Immature natural killer cell (primary cell): Measurements from ENCODE around the gene PRKAA1. TPM values are rescaled to one million over a fixed set of nuclear protein-coding genes. Genes with fewer than 3 reads are reported as not detected.
"Not testable (repeated sequence)": the region's sequence is repeated elsewhere in the genome, so short reads cannot be mapped to it uniquely, and the experiment has no call there.

Experiments
- DNase-seq, 3 donors: peaks; one replicate each; pipeline ENCODE4 v3.0.0; 2022; ENCODE audit warnings: mixed read lengths in 1 of 3
- H3K27ac Mint-ChIP-seq, 6 donors: one replicate each; pipeline ENCODE4 v1.8.0; 2020; ENCODE audit warnings: mixed read lengths in 6 of 6, mild to moderate bottlenecking in 5 of 6, inconsistent platforms in 4 of 6, moderate library complexity in 3 of 6
- H3K27me3 Mint-ChIP-seq, 3 donors: one replicate each; pipeline ENCODE4 v1.8.0; 2020 to 2021; ENCODE audit warnings: low read depth in 3 of 3, mild to moderate bottlenecking in 3 of 3, mixed read lengths in 3 of 3, moderate library complexity in 3 of 3, inconsistent platforms in 1 of 3
- H3K36me3 Mint-ChIP-seq, 3 donors: one replicate each; pipeline ENCODE4 v1.8.0; 2020; ENCODE audit warnings: mixed read lengths in 3 of 3, inconsistent platforms in 2 of 3, mild to moderate bottlenecking in 2 of 3
- H3K4me1 Mint-ChIP-seq, 2 donors: one replicate each; pipeline ENCODE4 v1.8.0; 2020; ENCODE audit warnings: inconsistent platforms in 2 of 2, mild to moderate bottlenecking in 2 of 2, mixed read lengths in 2 of 2, moderate library complexity in 1 of 2
- H3K4me3 Mint-ChIP-seq, 5 donors: one replicate each; pipeline ENCODE4 v1.8.0; 2020; ENCODE audit warnings: mild to moderate bottlenecking in 5 of 5, mixed read lengths in 5 of 5, inconsistent platforms in 3 of 5, moderate library complexity in 3 of 5
- H3K9me3 Mint-ChIP-seq, 6 donors: one replicate each; pipeline ENCODE4 v1.8.0; 2020; ENCODE audit warnings: mild to moderate bottlenecking in 6 of 6, mixed read lengths in 6 of 6, inconsistent platforms in 4 of 6, moderate library complexity in 3 of 6
- polyA plus RNA-seq, 3 donors: library from polyadenylated mRNA; unstranded; fragments of 300-500 nt; fragmentation: Illumina TruSeq; gene quantifications; one replicate each; pipeline ENCODE4 v1.2.3, GENCODE V29; 2021

Gene PRKAA1
- polyA plus RNA-seq, 3 donors from 2014 or later = 32.5 to 54.3 (median 39.8) TPM

DNA sequence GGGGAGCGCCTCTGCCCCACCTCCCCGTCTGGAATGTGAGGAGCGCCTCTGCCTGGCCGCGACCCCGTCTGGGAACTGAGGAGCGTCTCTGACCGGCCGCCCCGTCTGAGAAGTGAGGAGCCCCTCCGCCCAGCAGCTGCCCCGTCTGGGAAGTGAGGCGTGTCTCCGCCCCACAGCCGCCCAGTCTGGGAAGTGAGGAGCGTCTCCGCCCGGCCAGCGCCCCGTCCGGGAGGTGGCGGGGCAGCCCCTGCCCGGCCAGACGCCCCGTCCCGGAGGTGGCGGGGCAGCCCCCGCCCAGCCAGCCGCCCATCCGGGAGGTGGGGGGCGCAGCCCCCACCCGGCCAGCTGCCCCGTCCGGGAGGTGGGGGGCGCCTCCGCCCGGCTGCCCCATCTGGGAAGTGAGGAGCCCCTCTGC lies 75.7 kb downstream of the PRKAA1 start:
- not testable (repeated sequence) for H3K9me3 Mint-ChIP-seq, H3K27ac Mint-ChIP-seq, H3K4me1 Mint-ChIP-seq, H3K4me3 Mint-ChIP-seq, DNase-seq, H3K27me3 Mint-ChIP-seq
- peaks cover 25 to 38% (median 34%) of the 10 kb centered on the region in 3 donors for H3K36me3 Mint-ChIP-seq

DNA sequence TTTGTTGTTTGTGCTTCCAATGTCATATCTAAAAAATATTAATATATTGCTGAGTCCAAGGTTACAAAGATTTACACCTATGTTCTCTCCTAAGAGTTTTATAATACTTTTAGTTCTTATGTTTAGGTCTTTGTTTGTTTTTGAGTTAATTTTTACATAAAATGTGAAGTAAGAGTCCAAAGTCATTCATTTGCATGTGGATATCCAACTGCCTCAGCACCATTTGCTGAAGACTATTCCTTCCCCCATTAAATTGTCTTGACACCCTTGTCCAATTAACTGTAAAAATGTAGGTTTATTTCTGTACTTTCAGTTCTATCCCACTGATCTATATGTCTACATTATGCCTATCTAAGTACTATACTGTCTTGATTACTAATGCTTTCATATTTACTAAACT lies 78.1 kb downstream of the PRKAA1 start:
- Mint-ChIP-seq H3K36me3 (peaks cover 22 to 35% (median 34%) of the 10 kb centered on the region in 3 donors), H3K9me3 (peaks cover 0 to 4% (median 0%) of the 10 kb centered on the region in 6 donors), H3K4me1 (peaks cover 10 to 11% of the 10 kb centered on the region in 2 donors), H3K4me3 (no peak overlapping the region), H3K27ac (peak overlapping the region in 2 of 6 donors; percentile 5 to 30), H3K27me3 (peaks cover 0 to 3% (median 0%) of the 10 kb centered on the region in 3 donors)
- DNase-seq = no peak

- peaks cover 17 to 36% (median 30%) of the 10 kb centered on the region in 3 donors for H3K36me3 Mint-ChIP-seq
- peaks cover 10 to 13% of the 10 kb centered on the region in 2 donors for H3K4me1 Mint-ChIP-seq
- no peak for DNase-seq
- peaks cover 0 to 3% (median 0%) of the 10 kb centered on the region in 3 donors for H3K27me3 Mint-ChIP-seq
- no peak overlapping the region for H3K27ac Mint-ChIP-seq
- H3K4me3 Mint-ChIP-seq = no peak overlapping the region
- peaks cover 0 to 4% (median 0%) of the 10 kb centered on the region in 6 donors for H3K9me3 Mint-ChIP-seq
Observed at GRCh38 chr5:40717281-40717680, 80.9 kb downstream of the PRKAA1 start.

DNA sequence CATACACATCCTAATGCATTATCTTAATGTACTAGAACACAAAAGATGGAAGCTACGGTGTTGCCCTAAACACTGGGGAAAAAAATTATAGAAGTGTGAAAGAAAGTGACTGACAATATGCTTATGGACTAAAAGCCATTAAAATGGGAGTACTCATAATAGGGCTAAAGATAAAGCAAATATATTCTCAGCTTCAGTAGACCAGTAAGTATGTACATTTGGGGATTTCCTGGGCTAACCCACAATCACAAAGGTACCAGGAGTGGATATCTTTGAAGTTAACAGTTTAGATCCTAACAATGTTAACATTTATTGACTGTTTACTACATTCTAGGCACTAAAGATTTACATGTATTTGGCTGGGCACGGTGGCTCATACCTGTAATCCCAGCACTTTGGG lies 81.6 kb downstream of the PRKAA1 start:
- Mint-ChIP-seq H3K4me1 (peaks cover 9 to 16% of the 10 kb centered on the region in 2 donors), H3K36me3 (peaks cover 14 to 33% (median 25%) of the 10 kb centered on the region in 3 donors), H3K9me3 (peaks cover 0 to 4% (median 0%) of the 10 kb centered on the region in 6 donors), H3K27ac (no peak overlapping the region), H3K4me3 (no peak overlapping the region), H3K27me3 (peaks cover 0 to 3% (median 0%) of the 10 kb centered on the region in 3 donors)
- no peak for DNase-seq

GRCh38 chr5:40716000-40716399 lies 82.2 kb downstream of the PRKAA1 start:
- Mint-ChIP-seq H3K27ac (peak overlapping the region in 2 of 6 donors; percentile 7 to 25), H3K4me1 (peaks cover 5 to 16% of the 10 kb centered on the region in 2 donors), H3K4me3 (no peak overlapping the region), H3K27me3 (peaks cover 0 to 2% (median 0%) of the 10 kb centered on the region in 3 donors), H3K9me3 (no peaks in the 10 kb centered on the region), H3K36me3 (peaks cover 8 to 29% (median 22%) of the 10 kb centered on the region in 3 donors)
- DNase-seq = no peak

GRCh38 chr5:40714001-40714400 lies 84.2 kb downstream of the PRKAA1 start:
- H3K36me3 Mint-ChIP-seq = peaks cover 0 to 28% (median 16%) of the 10 kb centered on the region in 3 donors
- peaks cover 5 to 16% of the 10 kb centered on the region in 2 donors for H3K4me1 Mint-ChIP-seq
- H3K27me3 Mint-ChIP-seq = no peaks in the 10 kb centered on the region
- peaks cover 0 to 8% (median 3%) of the 10 kb centered on the region in 6 donors for H3K9me3 Mint-ChIP-seq
- no peak for DNase-seq
- no peak overlapping the region for H3K4me3 Mint-ChIP-seq
- no peak overlapping the region for H3K27ac Mint-ChIP-seq

DNA sequence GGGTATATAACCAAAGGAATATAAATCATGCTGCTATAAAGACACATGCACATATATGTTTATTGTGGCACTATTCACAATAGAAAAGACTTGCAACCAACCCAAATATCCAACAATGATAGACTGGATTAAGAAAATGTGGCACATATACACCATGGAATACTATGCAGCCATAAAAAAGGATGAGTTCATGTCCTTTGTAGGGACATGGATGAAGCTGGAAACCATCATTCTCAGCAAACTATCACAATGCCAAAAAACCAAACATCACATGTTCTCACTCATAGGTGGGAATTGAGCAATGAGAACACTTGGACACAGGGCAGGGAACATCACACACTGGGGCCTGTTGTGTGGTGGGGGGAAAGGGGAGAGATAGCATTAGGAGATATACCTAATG lies 87.6 kb downstream of the PRKAA1 start:
- H3K4me1 Mint-ChIP-seq, H3K27me3 Mint-ChIP-seq, H3K27ac Mint-ChIP-seq, H3K4me3 Mint-ChIP-seq, DNase-seq: not testable (repeated sequence)
- H3K36me3 Mint-ChIP-seq = peaks cover 22 to 46% (median 41%) of the 10 kb centered on the region in 3 donors
- H3K9me3 Mint-ChIP-seq = peaks cover 0 to 27% (median 13%) of the 10 kb centered on the region in 6 donors

Other genes with a start within 250 kb of the PRKAA1 start
- 100 to 1,000 TPM in 1 of 3 donors, 10 to 100 TPM in 2; 43.5 to 111 (median 70.3) TPM for gene PTGER4, start 118.5 kb downstream of the PRKAA1 start, polyA plus RNA-seq
- gene TTC33, start 42.4 kb downstream of the PRKAA1 start, polyA plus RNA-seq = 10 to 100 TPM; 10.5 to 18.1 (median 11.2) TPM
- gene RPL37, start 36.8 kb upstream of the PRKAA1 start, polyA plus RNA-seq = 1,000 to 10,000 TPM in 2 of 3 donors, 100 to 1,000 TPM in 1; 415 to 1,331 (median 1,143) TPM
- gene CARD6, start 43.0 kb upstream of the PRKAA1 start, polyA plus RNA-seq = 1 to 10 TPM; 1.5 to 4.5 (median 1.9) TPM
- not detected for gene C7, start 111.1 kb upstream of the PRKAA1 start, polyA plus RNA-seq